Measurements from ENCODE around the gene SPSB3.

SPSB3 gene

GRCh38 chr16:1772908-1773702, 9.3 kb downstream of the SPSB3 start, which contains the start of gene MRPS34 (continued):
- peak; percentile 33; the same call in 1 of the 2 replicates for TF ChIP-seq ZNF518A (tag by site-specific recombination; conservative IDR thresholded peaks at IDR 0.05; ENCODE audit: low read depth)
- TF ChIP-seq ZNF239 (tag by site-specific recombination; IDR thresholded peaks at IDR 0.05) = no peak
- peak; percentile 30; the same call in 1 of the 2 replicates for TF ChIP-seq ZNF777 (tag by site-specific recombination; IDR thresholded peaks at IDR 0.05; ENCODE audit: borderline replicate concordance)
- TF ChIP-seq ZNF449 (tag by site-specific recombination; IDR thresholded peaks at IDR 0.05) = peak; percentile 27
- TF ChIP-seq ZBTB11 (tag by site-specific recombination; conservative IDR thresholded peaks at IDR 0.05; ENCODE audit: low read depth) = peak; percentile 99
- peak; percentile 80 for TF ChIP-seq ZNF394 (tag by site-specific recombination; IDR thresholded peaks at IDR 0.05; ENCODE audit: borderline replicate concordance)
- TF ChIP-seq ZNF133 (tag by site-specific recombination; IDR thresholded peaks at IDR 0.05) = no peak
- no peak for TF ChIP-seq ZNF211 (tag by site-specific recombination; IDR thresholded peaks at IDR 0.05; ENCODE audit: low read depth)
- TF ChIP-seq ZBTB26 (tag by site-specific recombination; optimal IDR thresholded peaks at IDR 0.05) = peak; percentile 99
- peak; percentile 74; the same call in 1 of the 2 replicates for TF ChIP-seq KLF7 (tag by site-specific recombination; IDR thresholded peaks at IDR 0.05; ENCODE audit: borderline replicate concordance)
- TF ChIP-seq ZNF221 (tag by site-specific recombination; IDR thresholded peaks at IDR 0.05; ENCODE audit: borderline replicate concordance) = no peak
- peak; percentile 92 for TF ChIP-seq KLF9 (tag by site-specific recombination; IDR thresholded peaks at IDR 0.05; ENCODE audit: low read depth)
- no peak for TF ChIP-seq ZNF558 (tag by site-specific recombination; IDR thresholded peaks at IDR 0.05)
- no peak for TF ChIP-seq SALL2 (tag by site-specific recombination; IDR thresholded peaks at IDR 0.05; ENCODE audit: borderline replicate concordance)
- peak; percentile 59; the same call in 1 of the 2 replicates for TF ChIP-seq ZNF24 (tag by site-specific recombination; IDR thresholded peaks at IDR 0.05)
- TF ChIP-seq ZNF114 (tag by site-specific recombination; IDR thresholded peaks at IDR 0.05) = no peak
- TF ChIP-seq PRDM10 (tag by site-specific recombination; IDR thresholded peaks at IDR 0.05) = peak; percentile 50
- TF ChIP-seq ZFP69B (tag by site-specific recombination; IDR thresholded peaks at IDR 0.05) = peak; percentile 76
- TF ChIP-seq ZNF704 (tag by site-specific recombination; IDR thresholded peaks at IDR 0.05) = no peak
- TF ChIP-seq ZNF354C (tag by site-specific recombination; IDR thresholded peaks at IDR 0.05; ENCODE audit: borderline replicate concordance, low read depth) = no peak
- TF ChIP-seq SP3 (tag by site-specific recombination; IDR thresholded peaks at IDR 0.05) = peak; percentile 72
